Measurements from ENCODE around the gene ANKRD7.

DNA sequence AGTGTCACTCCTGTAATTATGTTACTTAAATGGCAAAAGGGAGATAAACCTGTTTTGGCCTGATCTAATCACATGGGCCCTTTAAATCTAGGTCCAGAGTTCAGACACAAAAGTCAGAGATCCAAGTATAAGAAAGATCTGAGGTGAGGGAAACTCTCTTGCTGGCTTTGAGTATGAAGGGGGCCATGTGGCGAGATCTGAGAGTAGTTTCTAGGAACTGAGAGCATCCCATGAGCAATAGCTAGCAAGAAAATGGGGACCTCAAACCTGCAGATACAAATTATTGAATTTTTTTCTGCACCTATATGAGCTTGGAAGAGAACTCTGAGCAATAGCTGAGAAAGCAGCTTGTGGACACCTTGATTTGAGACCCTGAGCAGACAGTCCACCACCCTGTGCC, 27.6 kb downstream of the ANKRD7 start:
- TF ChIP-seq, protein P1, sequence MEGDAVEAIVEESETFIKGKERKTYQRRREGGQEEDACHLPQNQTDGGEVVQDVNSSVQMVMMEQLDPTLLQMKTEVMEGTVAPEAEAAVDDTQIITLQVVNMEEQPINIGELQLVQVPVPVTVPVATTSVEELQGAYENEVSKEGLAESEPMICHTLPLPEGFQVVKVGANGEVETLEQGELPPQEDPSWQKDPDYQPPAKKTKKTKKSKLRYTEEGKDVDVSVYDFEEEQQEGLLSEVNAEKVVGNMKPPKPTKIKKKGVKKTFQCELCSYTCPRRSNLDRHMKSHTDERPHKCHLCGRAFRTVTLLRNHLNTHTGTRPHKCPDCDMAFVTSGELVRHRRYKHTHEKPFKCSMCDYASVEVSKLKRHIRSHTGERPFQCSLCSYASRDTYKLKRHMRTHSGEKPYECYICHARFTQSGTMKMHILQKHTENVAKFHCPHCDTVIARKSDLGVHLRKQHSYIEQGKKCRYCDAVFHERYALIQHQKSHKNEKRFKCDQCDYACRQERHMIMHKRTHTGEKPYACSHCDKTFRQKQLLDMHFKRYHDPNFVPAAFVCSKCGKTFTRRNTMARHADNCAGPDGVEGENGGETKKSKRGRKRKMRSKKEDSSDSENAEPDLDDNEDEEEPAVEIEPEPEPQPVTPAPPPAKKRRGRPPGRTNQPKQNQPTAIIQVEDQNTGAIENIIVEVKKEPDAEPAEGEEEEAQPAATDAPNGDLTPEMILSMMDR (IDR thresholded peaks at IDR 0.05): no peak
- TF ChIP-seq POLR2A (IDR thresholded peaks at IDR 0.05): no peak
